Osteoblast (primary cell): ENCODE results near the gene UNC5A. TPM values are rescaled to one million over a fixed set of nuclear protein-coding genes. Genes with fewer than 3 reads are reported as not detected.

ENCODE experiments used
- DNase-seq: peaks from one replicate; pipeline ENCODE4 v3.0.0; 2011; ENCODE audit warnings: low spot score, mixed read lengths; ENCODE audit not compliant: insufficient read length; ENCODE audit errors: missing footprints
- H2AFZ ChIP-seq: 2 replicates; pipeline ENCODE4 v1.6.0; 2011; ENCODE audit warnings: mild to moderate bottlenecking, low read length
- H3K27ac ChIP-seq: 2 replicates; pipeline ENCODE4 v1.5.1; 2011; ENCODE audit warnings: mild to moderate bottlenecking, low read depth, low read length, moderate library complexity
- H3K27me3 ChIP-seq: 2 replicates; pipeline ENCODE4 v1.6.0; 2012; ENCODE audit warnings: mild to moderate bottlenecking, control low read depth, inconsistent platforms, low read length, moderate library complexity; ENCODE audit not compliant: insufficient read depth
- H3K36me3 ChIP-seq: 2 replicates; pipeline ENCODE4 v1.5.1; 2011; ENCODE audit warnings: mild to moderate bottlenecking, low read length, control low read depth, moderate library complexity; ENCODE audit not compliant: insufficient read depth
- H3K4me1 ChIP-seq: 2 replicates; pipeline ENCODE4 v1.5.1; 2011; ENCODE audit warnings: mild to moderate bottlenecking, low read length, control low read depth, moderate library complexity; ENCODE audit not compliant: insufficient read depth
- H3K4me2 ChIP-seq: 2 replicates; pipeline ENCODE4 v1.6.0; 2011; ENCODE audit warnings: mild to moderate bottlenecking, low read length; ENCODE audit not compliant: insufficient read depth
- H3K4me3 ChIP-seq: fragments of 200-600 bp; sonication (generic); 3 replicates; pipeline ENCODE4 v1.5.1; 2012; ENCODE audit warnings: mild to moderate bottlenecking, low read length, inconsistent platforms; ENCODE audit not compliant: insufficient read depth
- H3K79me2 ChIP-seq: 2 replicates; pipeline ENCODE4 v1.6.0; 2012; ENCODE audit warnings: mild to moderate bottlenecking, low read length, control low read depth, inconsistent platforms; ENCODE audit not compliant: insufficient read depth
- H3K9me3 ChIP-seq: 2 replicates; pipeline ENCODE4 v1.5.1; 2011; ENCODE audit warnings: low read depth, low read length, control low read depth
- H4K20me1 ChIP-seq: 2 replicates; pipeline ENCODE4 v1.6.0; 2012; ENCODE audit warnings: mild to moderate bottlenecking, low read length, control low read depth; ENCODE audit not compliant: insufficient read depth
- total RNA-seq: library from RNA; depleted of rRNA; stranded (reverse); fragments of >200 nt; gene quantifications from 2 replicates; pipeline ENCODE4 v1.2.3, GENCODE V29; 2012
- TF ChIP-seq, protein P1 (sequence below): IDR thresholded peaks from 2 replicates; pipeline ENCODE4 v1.5.1; 2011; ENCODE audit warnings: mild to moderate bottlenecking, low read depth, low read length, moderate library complexity; ENCODE audit errors: extremely low read depth

The UNC5A gene
- total RNA-seq, 1 donor = not detected

DNA sequence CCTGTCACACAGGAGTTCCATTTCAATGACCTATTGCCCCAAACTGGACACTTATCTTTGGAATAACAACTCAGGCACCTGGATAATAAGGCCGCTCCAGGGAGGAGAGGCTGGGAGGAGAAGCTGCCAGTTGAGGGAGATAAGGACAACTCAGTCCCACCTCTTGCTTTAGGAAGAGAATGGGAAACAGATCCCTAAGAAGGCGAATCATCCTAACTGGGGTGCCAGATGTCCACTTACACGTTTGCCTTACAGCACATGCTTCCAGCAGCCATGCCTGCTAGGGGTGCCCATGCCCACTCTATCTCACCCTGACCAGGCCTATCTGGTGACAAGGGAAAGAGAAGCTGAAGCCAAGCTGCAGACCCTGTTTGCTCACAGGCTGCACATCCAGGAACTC, 82.3 kb downstream of the UNC5A start:
- Histone ChIP-seq H3K9me3 (no peaks in the 10 kb centered on the region), H3K27me3 (peaks cover 5% of the 10 kb centered on the region), H3K4me1 (no peaks in the 10 kb centered on the region), H3K27ac (no peak overlapping the region), H3K36me3 (no peaks in the 10 kb centered on the region), H3K4me2 (no peak overlapping the region), H4K20me1 (no peaks in the 10 kb centered on the region), H3K4me3 (no peak overlapping the region), H3K79me2 (no peaks in the 10 kb centered on the region), H2AFZ (no peak overlapping the region)
- TF ChIP-seq, protein P1, sequence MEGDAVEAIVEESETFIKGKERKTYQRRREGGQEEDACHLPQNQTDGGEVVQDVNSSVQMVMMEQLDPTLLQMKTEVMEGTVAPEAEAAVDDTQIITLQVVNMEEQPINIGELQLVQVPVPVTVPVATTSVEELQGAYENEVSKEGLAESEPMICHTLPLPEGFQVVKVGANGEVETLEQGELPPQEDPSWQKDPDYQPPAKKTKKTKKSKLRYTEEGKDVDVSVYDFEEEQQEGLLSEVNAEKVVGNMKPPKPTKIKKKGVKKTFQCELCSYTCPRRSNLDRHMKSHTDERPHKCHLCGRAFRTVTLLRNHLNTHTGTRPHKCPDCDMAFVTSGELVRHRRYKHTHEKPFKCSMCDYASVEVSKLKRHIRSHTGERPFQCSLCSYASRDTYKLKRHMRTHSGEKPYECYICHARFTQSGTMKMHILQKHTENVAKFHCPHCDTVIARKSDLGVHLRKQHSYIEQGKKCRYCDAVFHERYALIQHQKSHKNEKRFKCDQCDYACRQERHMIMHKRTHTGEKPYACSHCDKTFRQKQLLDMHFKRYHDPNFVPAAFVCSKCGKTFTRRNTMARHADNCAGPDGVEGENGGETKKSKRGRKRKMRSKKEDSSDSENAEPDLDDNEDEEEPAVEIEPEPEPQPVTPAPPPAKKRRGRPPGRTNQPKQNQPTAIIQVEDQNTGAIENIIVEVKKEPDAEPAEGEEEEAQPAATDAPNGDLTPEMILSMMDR = no peak
- no peak for DNase-seq

DNA sequence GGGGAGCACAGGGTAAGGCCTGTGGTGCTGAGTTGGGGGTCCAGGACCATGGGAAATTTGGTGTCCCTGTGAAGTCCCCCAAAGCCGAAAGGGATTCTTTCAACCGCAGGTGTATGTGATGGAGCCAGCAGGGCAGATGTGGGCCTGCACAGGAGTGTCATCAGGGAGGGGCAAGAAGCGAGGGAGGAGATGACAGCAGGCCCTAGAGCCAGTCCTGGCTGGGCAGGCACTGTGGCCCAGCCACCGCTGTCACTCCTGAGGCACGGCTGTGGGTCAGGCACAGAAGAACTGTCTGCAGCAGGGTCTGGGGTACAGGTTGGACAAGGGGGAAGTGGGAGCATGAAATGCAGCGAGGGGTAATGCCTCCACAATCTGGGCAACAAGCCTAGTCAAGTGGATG, 83.9 kb downstream of the UNC5A start:
- Histone ChIP-seq H3K79me2 (no peaks in the 10 kb centered on the region), H3K4me1 (no peaks in the 10 kb centered on the region), H3K4me2 (no peak overlapping the region), H4K20me1 (no peaks in the 10 kb centered on the region), H3K36me3 (no peaks in the 10 kb centered on the region), H3K27ac (no peak overlapping the region), H3K4me3 (no peak overlapping the region), H3K9me3 (no peaks in the 10 kb centered on the region), H2AFZ (no peak overlapping the region), H3K27me3 (peaks cover 5% of the 10 kb centered on the region)
- TF ChIP-seq, protein P1 = no peak
- DNase-seq = no peak

DNA sequence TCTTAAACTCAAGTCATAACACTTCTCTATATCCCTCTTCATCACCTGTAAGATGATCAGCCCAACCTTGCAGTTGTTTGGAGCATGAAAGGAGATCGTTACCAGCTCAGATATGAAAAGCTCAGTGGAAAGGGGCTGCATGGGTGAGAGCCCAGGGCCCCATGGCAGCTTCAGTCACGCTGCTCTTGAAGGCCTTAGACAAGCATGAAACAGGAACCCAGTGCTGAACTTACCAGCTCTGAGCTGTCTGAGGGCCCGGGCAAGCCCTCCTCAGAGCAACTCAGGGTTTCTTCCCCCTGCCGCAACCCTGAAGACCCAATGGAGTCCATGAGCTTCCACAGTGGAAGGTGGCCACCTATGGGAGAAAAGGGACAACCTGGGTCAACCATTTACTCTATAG, 85.5 kb downstream of the UNC5A start:
- H3K27me3 ChIP-seq = peaks cover 5% of the 10 kb centered on the region
- no peak overlapping the region for H3K27ac ChIP-seq
- H3K36me3 ChIP-seq = no peaks in the 10 kb centered on the region
- H3K4me3 ChIP-seq = no peak overlapping the region
- TF ChIP-seq, protein P1 = no peak
- no peak overlapping the region for H2AFZ ChIP-seq
- no peaks in the 10 kb centered on the region for H3K9me3 ChIP-seq
- no peak for DNase-seq
- no peaks in the 10 kb centered on the region for H4K20me1 ChIP-seq
- no peak overlapping the region for H3K4me2 ChIP-seq
- no peaks in the 10 kb centered on the region for H3K4me1 ChIP-seq
- no peaks in the 10 kb centered on the region for H3K79me2 ChIP-seq

DNA sequence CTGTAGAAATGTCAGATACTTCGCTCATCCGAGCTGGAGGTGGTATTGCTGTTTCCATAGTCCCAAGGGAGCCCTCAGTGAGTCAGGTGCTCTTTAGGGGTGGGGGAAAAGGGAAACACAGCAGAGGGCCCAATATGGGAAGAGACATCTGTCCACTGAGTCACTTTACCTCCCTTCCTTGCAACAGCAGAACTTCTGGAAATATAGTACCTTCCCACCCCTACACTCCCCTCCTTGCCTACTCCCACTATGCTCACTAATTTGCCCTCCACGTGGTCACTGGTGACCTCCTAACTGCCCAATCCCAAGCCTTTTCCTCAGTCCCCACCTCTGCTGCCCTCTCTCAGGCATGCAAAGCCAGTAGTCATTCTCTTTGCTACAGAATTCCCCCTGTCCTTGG, 86.9 kb downstream of the UNC5A start:
- Histone ChIP-seq H3K27ac (no peak overlapping the region), H3K27me3 (no peaks in the 10 kb centered on the region)
- peak; percentile 49 for DNase-seq

More for the DNA sequence above, 86.9 kb downstream of the UNC5A start:
- H3K4me3 ChIP-seq = no peak overlapping the region
- TF ChIP-seq, protein P1 = no peak
- no peaks in the 10 kb centered on the region for H4K20me1 ChIP-seq
- H3K9me3 ChIP-seq = no peaks in the 10 kb centered on the region
- H3K79me2 ChIP-seq = no peaks in the 10 kb centered on the region
- H3K36me3 ChIP-seq = peaks cover under 1% of the 10 kb centered on the region
- no peak overlapping the region for H2AFZ ChIP-seq
- H3K4me2 ChIP-seq = no peak overlapping the region
- H3K4me1 ChIP-seq = no peaks in the 10 kb centered on the region
